WTC11 (cell line): Measurements from ENCODE around the gene PSME2. TPM values are rescaled to one million over a fixed set of nuclear protein-coding genes. Genes with fewer than 3 reads are reported as not detected.

ENCODE experiments used
- ATAC-seq: fragments of 200-7000 bp; cut with Tn5 transposase; 2 replicates; pipeline ENCODE4 v1.10.0; 2021; ENCODE audit warnings: mild to moderate bottlenecking, moderate library complexity
- CTCF ChIA-PET: fragments of 300-600 bp; sonication (Branson Sonifier 250); formaldehyde crosslinking; loops from one replicate; lab custom pipeline; 2021; ENCODE audit warnings: antibody characterized with exemption; lab: Charles Lee
- POLR2A ChIA-PET: fragments of 350-600 bp; sonication (Branson Sonifier 250); formaldehyde crosslinking; loops from one replicate; lab custom pipeline; 2021; ENCODE audit warnings: antibody characterized with exemption; lab: Charles Lee
- DNase-seq: peaks from one replicate; pipeline ENCODE4 v3.0.0; 2021; ENCODE audit warnings: low spot score
- H3K27ac Mint-ChIP-seq: 2 replicates; pipeline ENCODE4 v1.8.0; 2021; ENCODE audit warnings: mixed read lengths
- H3K27me3 Mint-ChIP-seq: 2 replicates; pipeline ENCODE4 v1.8.0; 2021; ENCODE audit warnings: low read depth, mild to moderate bottlenecking, moderate library complexity, mixed read lengths
- H3K36me3 Mint-ChIP-seq: 2 replicates; pipeline ENCODE4 v1.8.0; 2021; ENCODE audit warnings: mixed read lengths
- H3K4me1 Mint-ChIP-seq: 2 replicates; pipeline ENCODE4 v1.8.0; 2022; ENCODE audit warnings: mixed read lengths
- H3K4me3 Mint-ChIP-seq: 2 replicates; pipeline ENCODE4 v1.8.0; 2021; ENCODE audit warnings: mild to moderate bottlenecking, moderate library complexity, mixed read lengths
- H3K9me3 Mint-ChIP-seq: 2 replicates; pipeline ENCODE4 v1.8.0; 2021; ENCODE audit warnings: mixed read lengths
- ETV6 ChIP-seq: sonication (generic); formaldehyde crosslinking; IDR thresholded peaks from 2 replicates; pipeline ENCODE4 v1.8.1; 2022; ENCODE audit warnings: mild to moderate bottlenecking, missing genetic modification reagents
- FOXK1 ChIP-seq: sonication (generic); formaldehyde crosslinking; IDR thresholded peaks from 2 replicates; pipeline ENCODE4 v1.8.0; 2022; ENCODE audit warnings: mild to moderate bottlenecking, moderate library complexity, missing genetic modification reagents
- GABPB1 ChIP-seq: sonication (generic); formaldehyde crosslinking; IDR thresholded peaks from 2 replicates; pipeline ENCODE4 v1.8.1; 2023; ENCODE audit warnings: mild to moderate bottlenecking, missing genetic modification reagents
- GTF2I ChIP-seq: fragments of 250-450 bp; sonication (Bioruptor Pico); conservative IDR thresholded peaks from 2 replicates; pipeline ENCODE4 v1.4.0; 2021; ENCODE audit warnings: mild to moderate bottlenecking
- IRF1 ChIP-seq: sonication (generic); formaldehyde crosslinking; IDR thresholded peaks from 2 replicates; pipeline ENCODE4 v1.8.0; 2023; ENCODE audit warnings: missing genetic modification reagents
- NFE2L1 ChIP-seq: sonication (generic); formaldehyde crosslinking; IDR thresholded peaks from 2 replicates; pipeline ENCODE4 v1.8.1; 2023; ENCODE audit warnings: missing genetic modification reagents
- NR2C2 ChIP-seq: sonication (generic); formaldehyde crosslinking; IDR thresholded peaks from 2 replicates; pipeline ENCODE4 v1.8.0; 2022; ENCODE audit warnings: mild to moderate bottlenecking, missing genetic modification reagents
- NR3C1 ChIP-seq: sonication (generic); formaldehyde crosslinking; conservative IDR thresholded peaks from 2 replicates; pipeline ENCODE4 v1.8.1; 2023; ENCODE audit warnings: low read depth, mild to moderate bottlenecking, missing genetic modification reagents
- SMAD4 ChIP-seq: sonication (generic); formaldehyde crosslinking; IDR thresholded peaks from 2 replicates; pipeline ENCODE4 v1.8.0; 2022; ENCODE audit warnings: mild to moderate bottlenecking, missing genetic modification reagents
- STAT6 ChIP-seq: sonication (generic); formaldehyde crosslinking; conservative IDR thresholded peaks from 2 replicates; pipeline ENCODE4 v1.8.1; 2023; ENCODE audit warnings: mild to moderate bottlenecking, low read depth, missing genetic modification reagents, moderate library complexity
- USF2 ChIP-seq: sonication (generic); formaldehyde crosslinking; IDR thresholded peaks from 2 replicates; pipeline ENCODE4 v1.8.1; 2023; ENCODE audit warnings: mild to moderate bottlenecking, missing genetic modification reagents, moderate library complexity
- ZNF138 ChIP-seq: sonication (generic); formaldehyde crosslinking; conservative IDR thresholded peaks from 2 replicates; pipeline ENCODE4 v1.8.1; 2022; ENCODE audit warnings: mild to moderate bottlenecking, moderate library complexity, missing genetic modification reagents
- ZNF317 ChIP-seq: sonication (generic); formaldehyde crosslinking; IDR thresholded peaks from 2 replicates; pipeline ENCODE4 v1.8.1; 2023; ENCODE audit warnings: low read depth, mild to moderate bottlenecking, moderate library complexity, missing genetic modification reagents, borderline replicate concordance
- ZNF396 ChIP-seq: fragments of 250-450 bp; sonication (Bioruptor Pico); IDR thresholded peaks from 2 replicates; pipeline ENCODE4 v1.8.0; 2021; ENCODE audit warnings: mild to moderate bottlenecking, moderate library complexity, borderline replicate concordance
- ZNF671 ChIP-seq: fragments of 250-450 bp; sonication (Bioruptor Pico); IDR thresholded peaks from 2 replicates; pipeline ENCODE4 v1.8.0; 2021; ENCODE audit warnings: mild to moderate bottlenecking
- total RNA-seq: library from RNA; stranded (reverse); gene quantifications from 3 replicates; pipeline ENCODE4 v1.2.3, GENCODE V29; 2021
- TF ChIP-seq, protein P1 (sequence below): fragments of 250-450 bp; sonication (Bioruptor Pico); IDR thresholded peaks from 2 replicates; pipeline ENCODE4 v1.8.0; 2021; ENCODE audit warnings: mild to moderate bottlenecking

The PSME2 gene
- total RNA-seq, 1 experiment from 2014 or later, result 103 TPM

DNA sequence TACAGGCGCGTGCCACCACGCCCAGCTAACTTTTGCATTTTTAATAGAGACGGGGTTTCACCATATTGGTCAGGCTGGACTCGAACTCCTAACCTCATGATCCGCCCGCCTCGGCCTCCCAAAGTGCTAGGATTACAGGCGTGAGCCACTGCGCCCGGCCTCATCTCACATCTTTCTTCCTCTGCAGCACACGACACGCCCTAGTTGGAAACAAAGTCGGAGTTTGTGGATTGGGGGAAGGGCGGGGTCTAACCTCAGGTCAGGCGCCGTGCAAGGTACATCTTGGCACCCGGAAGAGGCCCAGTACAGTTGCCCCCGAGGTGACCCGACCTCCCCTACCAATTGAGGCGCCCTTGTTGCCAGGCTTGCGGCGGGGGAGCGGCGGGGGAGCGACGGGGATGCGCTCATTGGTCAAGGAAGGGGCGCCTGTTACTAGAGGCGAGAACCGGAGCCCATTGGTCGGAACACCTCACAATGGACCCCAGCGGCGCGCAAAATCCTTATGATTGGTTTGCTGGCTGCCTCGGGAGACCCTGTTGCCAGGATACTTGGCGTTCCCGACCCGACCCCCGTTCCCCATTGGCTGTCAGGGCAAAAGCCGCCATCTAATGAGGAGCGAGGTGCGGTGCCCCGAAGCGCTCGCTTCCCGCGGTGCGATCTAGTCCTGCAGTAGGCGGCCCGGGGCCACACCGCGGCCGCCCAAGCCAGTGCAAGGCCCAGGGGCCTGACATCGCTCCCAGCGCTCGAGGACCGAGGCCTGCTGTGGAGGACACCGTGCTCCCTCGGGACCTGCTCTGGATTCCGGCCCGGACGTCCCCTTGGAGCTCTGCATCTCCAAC is 25.2 kb upstream of the PSME2 start, which contains the start of gene REC8 (continued):
- no peak for TF ChIP-seq IRF1 (CRISPR knock-in tag)
- peak; percentile 76 for TF ChIP-seq GTF2I
- TF ChIP-seq USF2 (CRISPR knock-in tag), result no peak
- TF ChIP-seq NR2C2 (CRISPR knock-in tag), result no peak
- TF ChIP-seq ZNF317, result 0 out of 2 replicates have a peak, but pooled peaks have one; percentile 23
- no peak for TF ChIP-seq ZNF138
- TF ChIP-seq, protein P1, sequence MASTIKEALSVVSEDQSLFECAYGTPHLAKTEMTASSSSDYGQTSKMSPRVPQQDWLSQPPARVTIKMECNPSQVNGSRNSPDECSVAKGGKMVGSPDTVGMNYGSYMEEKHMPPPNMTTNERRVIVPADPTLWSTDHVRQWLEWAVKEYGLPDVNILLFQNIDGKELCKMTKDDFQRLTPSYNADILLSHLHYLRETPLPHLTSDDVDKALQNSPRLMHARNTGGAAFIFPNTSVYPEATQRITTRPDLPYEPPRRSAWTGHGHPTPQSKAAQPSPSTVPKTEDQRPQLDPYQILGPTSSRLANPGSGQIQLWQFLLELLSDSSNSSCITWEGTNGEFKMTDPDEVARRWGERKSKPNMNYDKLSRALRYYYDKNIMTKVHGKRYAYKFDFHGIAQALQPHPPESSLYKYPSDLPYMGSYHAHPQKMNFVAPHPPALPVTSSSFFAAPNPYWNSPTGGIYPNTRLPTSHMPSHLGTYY (CRISPR knock-in tag), result no peak
- no peak for TF ChIP-seq ETV6
- no peak for TF ChIP-seq STAT6 (CRISPR knock-in tag)

GRCh38 chr14:24167469-24168114 is 21.2 kb upstream of the PSME2 start:
- Mint-ChIP-seq H3K4me3 (no peak overlapping the region), H3K27ac (no peak overlapping the region), H3K36me3 (peaks cover 7% of the 10 kb centered on the region), H3K4me1 (peaks cover 4% of the 10 kb centered on the region), H3K27me3 (no peaks in the 10 kb centered on the region; the same call in none of the 2 replicates), H3K9me3 (no peaks in the 10 kb centered on the region)
- DNase-seq (no peak), ATAC-seq (no peak)
- no peak for TF ChIP-seq SMAD4 (CRISPR knock-in tag)
- no peak for TF ChIP-seq NR3C1 (CRISPR knock-in tag)
- peak; percentile 86 for TF ChIP-seq GABPB1 (CRISPR knock-in tag)
- CTCF ChIA-PET, result no interaction called here
- POLR2A ChIA-PET, result no interaction called here

GRCh38 chr14:24165785-24166184 is 19.4 kb upstream of the PSME2 start:
- no peaks in the 10 kb centered on the region; the same call in 1 of the 2 replicates for H3K27me3 Mint-ChIP-seq
- peaks cover 11% of the 10 kb centered on the region for H3K4me1 Mint-ChIP-seq
- H3K9me3 Mint-ChIP-seq, result no peaks in the 10 kb centered on the region
- H3K4me3 Mint-ChIP-seq, result no peak overlapping the region
- H3K36me3 Mint-ChIP-seq, result peaks cover 7% of the 10 kb centered on the region
- H3K27ac Mint-ChIP-seq, result no peak overlapping the region
- ChIA-PET POLR2A (no interaction called here), CTCF (no interaction called here)
- no peak for ATAC-seq
- DNase-seq, result no peak
- TF ChIP-seq ZNF671 (CRISPR knock-in tag) (no peak), ZNF396 (CRISPR knock-in tag) (no peak), NFE2L1 (CRISPR knock-in tag) (no peak), FOXK1 (no peak)
